B cell (primary cell): ENCODE results near the gene NEAT1.

Experiments used
- EZH2 ChIP-seq: IDR thresholded peaks from 2 replicates; pipeline ENCODE4 v1.6.1; 2012; ENCODE audit warnings: borderline replicate concordance, low read depth, mild to moderate bottlenecking, moderate library complexity, low read length; ENCODE audit not compliant: insufficient read depth, poor library complexity, severe bottlenecking
- TF ChIP-seq, protein P1 (sequence below): fragments of 200-600 bp; IDR thresholded peaks from one replicate; pipeline ENCODE4 v1.8.0; 2022; ENCODE audit warnings: antibody characterized with exemption, mild to moderate bottlenecking

- TF ChIP-seq, protein P1, sequence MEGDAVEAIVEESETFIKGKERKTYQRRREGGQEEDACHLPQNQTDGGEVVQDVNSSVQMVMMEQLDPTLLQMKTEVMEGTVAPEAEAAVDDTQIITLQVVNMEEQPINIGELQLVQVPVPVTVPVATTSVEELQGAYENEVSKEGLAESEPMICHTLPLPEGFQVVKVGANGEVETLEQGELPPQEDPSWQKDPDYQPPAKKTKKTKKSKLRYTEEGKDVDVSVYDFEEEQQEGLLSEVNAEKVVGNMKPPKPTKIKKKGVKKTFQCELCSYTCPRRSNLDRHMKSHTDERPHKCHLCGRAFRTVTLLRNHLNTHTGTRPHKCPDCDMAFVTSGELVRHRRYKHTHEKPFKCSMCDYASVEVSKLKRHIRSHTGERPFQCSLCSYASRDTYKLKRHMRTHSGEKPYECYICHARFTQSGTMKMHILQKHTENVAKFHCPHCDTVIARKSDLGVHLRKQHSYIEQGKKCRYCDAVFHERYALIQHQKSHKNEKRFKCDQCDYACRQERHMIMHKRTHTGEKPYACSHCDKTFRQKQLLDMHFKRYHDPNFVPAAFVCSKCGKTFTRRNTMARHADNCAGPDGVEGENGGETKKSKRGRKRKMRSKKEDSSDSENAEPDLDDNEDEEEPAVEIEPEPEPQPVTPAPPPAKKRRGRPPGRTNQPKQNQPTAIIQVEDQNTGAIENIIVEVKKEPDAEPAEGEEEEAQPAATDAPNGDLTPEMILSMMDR: no peak
- TF ChIP-seq EZH2: no peak
These were observed 7.3 kb downstream of the NEAT1 start for GRCh38 chr11:65429724-65430405.
